Measurements from ENCODE around the gene SAMD10.

The SAMD10 gene

GRCh38 chr20:63953764-63954429 lies 25.5 kb downstream of the SAMD10 start:
- DNase-seq (ENCODE audit: low spot score): no peak
- in situ Hi-C loops (cut with MboI; ENCODE audit: low pct_unique_long_range_greater_than_20kb, low sequenced_read_pairs, unreplicated experiment): no loop called here
- TF ChIP-seq CTCF (IDR thresholded peaks at IDR 0.05; ENCODE audit: extremely low read depth, insufficient read depth, missing control alignments): no peak

- no peak for TF ChIP-seq CTCF (IDR thresholded peaks at IDR 0.05; ENCODE audit: extremely low read depth, insufficient read depth, missing control alignments)
- in situ Hi-C loops (cut with MboI; ENCODE audit: low pct_unique_long_range_greater_than_20kb, low sequenced_read_pairs, unreplicated experiment): no loop called here
- no peak for DNase-seq (ENCODE audit: low spot score)
These were observed 26.7 kb downstream of the SAMD10 start for GRCh38 chr20:63952769-63953168.

GRCh38 chr20:63952210-63952535 lies 27.3 kb downstream of the SAMD10 start:
- no peak for TF ChIP-seq CTCF (IDR thresholded peaks at IDR 0.05; ENCODE audit: extremely low read depth, insufficient read depth, missing control alignments)
- in situ Hi-C loops (cut with MboI; ENCODE audit: low pct_unique_long_range_greater_than_20kb, low sequenced_read_pairs, unreplicated experiment): no loop called here

GRCh38 chr20:63951398-63952209 lies 27.8 kb downstream of the SAMD10 start:
- in situ Hi-C loops (cut with MboI; ENCODE audit: low pct_unique_long_range_greater_than_20kb, low sequenced_read_pairs, unreplicated experiment): no loop called here
- TF ChIP-seq CTCF (IDR thresholded peaks at IDR 0.05; ENCODE audit: extremely low read depth, insufficient read depth, missing control alignments): no peak
- no peak for DNase-seq (ENCODE audit: low spot score)

More at GRCh38 chr20:63952210-63952535, 27.3 kb downstream of the SAMD10 start:
- DNase-seq (ENCODE audit: low spot score): no peak

GRCh38 chr20:63950701-63951397 lies 28.6 kb downstream of the SAMD10 start:
- no peak for TF ChIP-seq CTCF (IDR thresholded peaks at IDR 0.05; ENCODE audit: extremely low read depth, insufficient read depth, missing control alignments)
- in situ Hi-C loops (cut with MboI; ENCODE audit: low pct_unique_long_range_greater_than_20kb, low sequenced_read_pairs, unreplicated experiment): no loop called here
- no peak for DNase-seq (ENCODE audit: low spot score)

GRCh38 chr20:63947638-63948456 lies 31.6 kb downstream of the SAMD10 start:
- DNase-seq (ENCODE audit: low spot score): no peak
- in situ Hi-C loops (cut with MboI; ENCODE audit: low pct_unique_long_range_greater_than_20kb, low sequenced_read_pairs, unreplicated experiment): no loop called here
- peak; percentile 8 for TF ChIP-seq CTCF (IDR thresholded peaks at IDR 0.05; ENCODE audit: extremely low read depth, insufficient read depth, missing control alignments)

Measured in GM13977 (cell line).